A673 (cell line): Measurements from ENCODE around the gene NUDT14.

ENCODE experiments used
- EZH2 ChIP-seq: fragments of 200-600 bp; sonication (generic); IDR thresholded peaks from 2 replicates; pipeline ENCODE4 v1.6.1; 2017; ENCODE audit warnings: borderline replicate concordance, low read depth, mild to moderate bottlenecking, mixed read lengths, antibody characterized with exemption, low read length; ENCODE audit not compliant: poor library complexity, severe bottlenecking
- TF ChIP-seq, protein P1 (sequence below): fragments of 300-800, 200-600 bp; sonication (generic); conservative IDR thresholded peaks from 2 replicates; pipeline ENCODE4 v1.5.1; 2017; ENCODE audit warnings: low read depth, mild to moderate bottlenecking, antibody characterized with exemption, low read length, moderate library complexity, mixed read lengths

DNA sequence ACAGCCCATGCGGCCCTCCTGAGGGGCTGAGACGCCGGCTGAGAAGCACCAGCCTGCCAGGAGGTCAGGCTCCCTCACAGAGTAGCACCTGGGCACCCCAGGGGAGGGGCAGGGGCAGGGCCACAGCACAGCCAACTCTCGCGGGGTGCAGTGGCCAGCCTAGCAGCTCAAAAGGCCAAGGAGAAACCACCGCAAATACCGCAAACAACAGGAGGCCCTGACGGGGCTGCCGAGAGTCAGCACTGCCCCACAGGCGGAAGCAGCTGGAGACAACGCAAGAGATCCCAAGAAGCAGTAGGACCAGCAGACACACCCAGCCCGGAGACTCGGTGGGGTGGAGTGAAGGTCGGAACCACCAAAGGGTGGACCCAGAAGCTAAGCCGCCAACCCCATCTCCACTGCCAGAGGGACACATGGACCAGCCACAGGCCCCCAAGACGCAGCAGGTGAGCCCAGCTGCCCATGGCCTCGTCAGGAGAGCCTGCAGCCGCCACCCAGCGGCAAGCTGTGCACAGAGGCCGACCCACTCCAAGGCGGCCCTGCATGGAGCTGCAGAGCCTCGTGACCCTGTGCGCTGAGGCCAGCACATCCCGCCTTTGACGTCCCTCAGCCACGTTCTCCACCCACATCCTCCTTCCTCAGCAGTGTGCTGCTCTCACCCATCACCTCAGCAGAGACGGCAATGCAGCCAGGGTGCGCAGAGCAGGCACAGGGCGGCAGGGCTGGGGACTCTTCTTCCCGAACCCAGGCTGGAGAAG lies 35.6 kb upstream of the NUDT14 start:
- TF ChIP-seq, protein P1, sequence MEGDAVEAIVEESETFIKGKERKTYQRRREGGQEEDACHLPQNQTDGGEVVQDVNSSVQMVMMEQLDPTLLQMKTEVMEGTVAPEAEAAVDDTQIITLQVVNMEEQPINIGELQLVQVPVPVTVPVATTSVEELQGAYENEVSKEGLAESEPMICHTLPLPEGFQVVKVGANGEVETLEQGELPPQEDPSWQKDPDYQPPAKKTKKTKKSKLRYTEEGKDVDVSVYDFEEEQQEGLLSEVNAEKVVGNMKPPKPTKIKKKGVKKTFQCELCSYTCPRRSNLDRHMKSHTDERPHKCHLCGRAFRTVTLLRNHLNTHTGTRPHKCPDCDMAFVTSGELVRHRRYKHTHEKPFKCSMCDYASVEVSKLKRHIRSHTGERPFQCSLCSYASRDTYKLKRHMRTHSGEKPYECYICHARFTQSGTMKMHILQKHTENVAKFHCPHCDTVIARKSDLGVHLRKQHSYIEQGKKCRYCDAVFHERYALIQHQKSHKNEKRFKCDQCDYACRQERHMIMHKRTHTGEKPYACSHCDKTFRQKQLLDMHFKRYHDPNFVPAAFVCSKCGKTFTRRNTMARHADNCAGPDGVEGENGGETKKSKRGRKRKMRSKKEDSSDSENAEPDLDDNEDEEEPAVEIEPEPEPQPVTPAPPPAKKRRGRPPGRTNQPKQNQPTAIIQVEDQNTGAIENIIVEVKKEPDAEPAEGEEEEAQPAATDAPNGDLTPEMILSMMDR, result no peak
- TF ChIP-seq EZH2, result no peak
